Measurements from ENCODE around the gene ZDHHC4. TPM values are rescaled to one million over a fixed set of nuclear protein-coding genes. Genes with fewer than 3 reads are reported as not detected.
A peak's percentile ranks its signal among the peaks of the same experiment; 100 is the strongest.

ZDHHC4 gene
- total and polyA plus RNA-seq, 9 donors: 35.9 to 92.0 (median 47.8) TPM

GRCh38 chr7:6588566-6588965 is 11.3 kb downstream of the ZDHHC4 start:
- intact Hi-C loops (cut with DNase I): loop anchor here in 1 of 4 donors (10.0 kb wide), 1 partner anchor 596 kb away; the partner anchor contains the start of gene C1GALT1
- no peaks in the 10 kb centered on the region for H3K36me3 ChIP-seq
- H3K4me1 ChIP-seq (ENCODE audit: insufficient read depth): no peaks in the 10 kb centered on the region
- H3K27me3 ChIP-seq: no peaks in the 10 kb centered on the region
- WGBS, 3 donors: 81 to 87% (median 83%) methylated on average over 9 of the region's 9 CpGs
- no peaks in the 10 kb centered on the region for H3K9me3 ChIP-seq
- H3K27ac ChIP-seq: no peak overlapping the region
- no peak overlapping the region for H3K4me3 ChIP-seq
- no peak for TF ChIP-seq CTCF (IDR thresholded peaks at IDR 0.05)
- no peak for TF ChIP-seq POLR2A (IDR thresholded peaks at IDR 0.05)
- TF ChIP-seq EP300 (IDR thresholded peaks at IDR 0.05): no peak
- DNase-seq: peak in 3 of 5 donors; percentile 31 to 50 (median 49)

- H3K27me3 ChIP-seq: no peaks in the 10 kb centered on the region
- peak overlapping the region; percentile 80 for H3K4me3 ChIP-seq
- intact Hi-C loops (cut with DNase I): loop anchor here in 1 of 4 donors (10.0 kb wide), 1 partner anchor 596 kb away; the partner anchor contains the start of gene C1GALT1
- 39 to 46% (median 41%) methylated on average over 20 to 22 of the region's 22 CpGs for WGBS, 3 donors
- H3K9me3 ChIP-seq: no peaks in the 10 kb centered on the region
- H3K27ac ChIP-seq: peak overlapping the region in 1 of 2 donors; percentile 70
- no peaks in the 10 kb centered on the region for H3K4me1 ChIP-seq (ENCODE audit: insufficient read depth)
- H3K36me3 ChIP-seq: no peaks in the 10 kb centered on the region
- DNase-seq: no peak
- TF ChIP-seq POLR2A (IDR thresholded peaks at IDR 0.05): no peak
- no peak for TF ChIP-seq CTCF (IDR thresholded peaks at IDR 0.05)
- TF ChIP-seq EP300 (IDR thresholded peaks at IDR 0.05): no peak
These were observed 12.0 kb downstream of the ZDHHC4 start for GRCh38 chr7:6589151-6589828.

- Histone ChIP-seq H3K27ac (peak within 1 kb of the TSS; percentile 68 to 70), H3K9me3 (no peaks in the 10 kb centered on the region), H3K27me3 (no peaks in the 10 kb centered on the region), H3K36me3 (no peaks in the 10 kb centered on the region), H3K4me3 (peak within 1 kb of the TSS; percentile 80), H3K4me1 (ENCODE audit: insufficient read depth) (no peaks in the 10 kb centered on the region)
- intact Hi-C loops (cut with DNase I): loop anchor here in 1 of 4 donors (10.0 kb wide), 1 partner anchor 595 kb away; the partner anchor contains the start of gene C1GALT1
- peak; percentile 74 to 89 (median 83) for DNase-seq
- 0 to 1% (median 0%) methylated on average over 54 to 107 of the region's 107 CpGs for WGBS, 3 donors
- TF ChIP-seq POLR2A (IDR thresholded peaks at IDR 0.05): peak; percentile 59
- peak; percentile 32 to 96 (median 93) for TF ChIP-seq CTCF (IDR thresholded peaks at IDR 0.05)
- TF ChIP-seq EP300 (IDR thresholded peaks at IDR 0.05): no peak
These were observed 12.8 kb downstream of the ZDHHC4 start, which contains the start of gene INTS15 for GRCh38 chr7:6589829-6590644. TSS of gene INTS15 (plus strand) at chr7:6590021. CDS start at chr7:6590284, 263 bp downstream.

GRCh38 chr7:6590645-6591110 is 13.4 kb downstream of the ZDHHC4 start:
- H3K9me3 ChIP-seq: no peaks in the 10 kb centered on the region
- no peak for DNase-seq
- H3K27me3 ChIP-seq: no peaks in the 10 kb centered on the region
- intact Hi-C loops (cut with DNase I): no loop called here
- H3K36me3 ChIP-seq: no peaks in the 10 kb centered on the region
- H3K27ac ChIP-seq: peak overlapping the region; percentile 68 to 70
- H3K4me3 ChIP-seq: peak overlapping the region; percentile 80
- TF ChIP-seq CTCF (IDR thresholded peaks at IDR 0.05) (no peak), EP300 (IDR thresholded peaks at IDR 0.05) (no peak), POLR2A (IDR thresholded peaks at IDR 0.05) (no peak)
- H3K4me1 ChIP-seq (ENCODE audit: insufficient read depth): no peaks in the 10 kb centered on the region
- WGBS, 3 donors: 5 to 6% (median 5%) methylated on average over 10 of the region's 10 CpGs
